HCT116 (cell line): Measurements from ENCODE around the gene GPR32. TPM values are rescaled to one million over a fixed set of nuclear protein-coding genes. Genes with fewer than 3 reads are reported as not detected.
"Not testable (repeated sequence)": the region's sequence is repeated elsewhere in the genome, so short reads cannot be mapped to it uniquely, and the experiment has no call there.

Experiments used
- ATAC-seq: fragments of 200-7000 bp; cut with Tn5 transposase; 2 replicates; pipeline ENCODE4 v1.9.1; 2020; ENCODE audit warnings: mild to moderate bottlenecking, moderate library complexity
- BruUV-seq: library from RNA; stranded (reverse); fragments of 400-500 nt; replicated peaks from 2 replicates; lab custom pipeline; 2021; lab: Mats Ljungman, UMichigan
- CTCF ChIA-PET: fragments of 300-600 bp; sonication (Branson Sonifier 250); formaldehyde crosslinking; loops from one replicate; lab custom pipeline; 2021; ENCODE audit warnings: antibody characterized with exemption; lab: Charles Lee
- POLR2A ChIA-PET: fragments of 300-600, 350-600 bp; sonication (Branson Sonifier 250); formaldehyde crosslinking; loops from one replicate; lab custom pipeline; 2021; ENCODE audit warnings: antibody characterized with exemption; lab: Charles Lee
- RAD21 ChIA-PET, 2 experiments: fragments of 300-600 bp; sonication (Branson Sonifier 250); formaldehyde crosslinking; loops; one replicate each; lab custom pipeline; 2023; ENCODE audit warnings: low total read pairs in 2 of 2; ENCODE audit not compliant: uncharacterized antibody in 2 of 2, unreplicated experiment in 2 of 2, low non-redundant PET in 1 of 2; lab: Charles Lee
- DNase-seq: peaks from one replicate; pipeline ENCODE4 v3.0.0-alpha.2; 2010; ENCODE audit warnings: low read depth, low spot score
- H2AFZ ChIP-seq: fragments of 200-600 bp; shearing (Covaris generic), sonication (generic); 2 replicates; pipeline ENCODE4 v1.6.1; 2017; ENCODE audit warnings: low read depth, mixed run types, mixed read lengths, antibody characterized with exemption, low read length; ENCODE audit not compliant: poor library complexity, severe bottlenecking
- H3K27ac ChIP-seq: 2 replicates; pipeline ENCODE4 v1.5.1; 2012; ENCODE audit warnings: low read depth, low read length
- H3K27me3 ChIP-seq: fragments of 200-600 bp; sonication (generic); 2 replicates; pipeline ENCODE4 v1.6.1; 2016; ENCODE audit warnings: mixed run types, low read length, mixed read lengths; ENCODE audit not compliant: insufficient read depth
- H3K36me3 ChIP-seq, 2 experiments: fragments of 200-500 bp in 1 of 2; fragments of 200-600 bp in 1 of 2; sonication (Bioruptor generic) in 1 of 2; sonication (generic) in 1 of 2; 2 replicates each; pipeline versions ENCODE4 v1.5.1 to v1.6.1; 2014 to 2016; ENCODE audit warnings: low read length in 2 of 2, inconsistent platforms in 1 of 2, mixed read lengths in 1 of 2, mixed run types in 1 of 2; ENCODE audit not compliant: insufficient read depth in 2 of 2, control insufficient read depth in 1 of 2
- H3K4me1 ChIP-seq, 2 experiments: fragments of 200-600 bp in 1 of 2; sonication (generic) in 1 of 2; 2 replicates each; pipeline versions ENCODE4 v1.5.1 to v1.6.1; 2012 to 2017; ENCODE audit warnings: low read length in 2 of 2, inconsistent platforms in 1 of 2, mild to moderate bottlenecking in 1 of 2, mixed read lengths in 1 of 2, mixed run types in 1 of 2, moderate library complexity in 1 of 2; ENCODE audit not compliant: insufficient read depth in 2 of 2, control insufficient read depth in 1 of 2
- H3K4me2 ChIP-seq: fragments of 200-600 bp; sonication (generic); 2 replicates; pipeline ENCODE4 v1.6.1; 2017; ENCODE audit warnings: mixed run types, low read length, mixed read lengths
- H3K4me3 ChIP-seq, 2 experiments: fragments of 200-600 bp in 1 of 2; sonication (generic) in 1 of 2; replicated peaks in 1 of 2; 2 replicates each; pipeline ENCODE4 v1.5.1; 2011 to 2016; ENCODE audit warnings: low read length in 2 of 2, control low read depth in 1 of 2, low read depth in 1 of 2, mild to moderate bottlenecking in 1 of 2, mixed read lengths in 1 of 2, mixed run types in 1 of 2
- H3K79me2 ChIP-seq: fragments of 200-600 bp; sonication (generic); 2 replicates; pipeline ENCODE4 v1.6.1; 2017; ENCODE audit warnings: mild to moderate bottlenecking, mixed run types, low read length, moderate library complexity, mixed read lengths; ENCODE audit not compliant: insufficient read depth
- H3K9ac ChIP-seq: fragments of 200-600 bp; sonication (generic); 2 replicates; pipeline ENCODE4 v1.6.1; 2016; ENCODE audit warnings: low read length, mixed read lengths
- H3K9me2 ChIP-seq: fragments of 200-600 bp; sonication (generic), shearing (Covaris generic); 2 replicates; pipeline ENCODE4 v1.6.1; 2017; ENCODE audit warnings: mixed run types, mild to moderate bottlenecking, moderate library complexity; ENCODE audit not compliant: insufficient read depth
- H3K9me3 ChIP-seq, 2 experiments: fragments of 200-500 bp in 1 of 2; fragments of 200-600 bp in 1 of 2; sonication (Bioruptor generic) in 1 of 2; sonication (generic) in 1 of 2; 2 replicates each; pipeline ENCODE4 v1.6.1; 2014 to 2017; ENCODE audit warnings: low read length in 2 of 2, mixed read lengths in 2 of 2, inconsistent platforms in 1 of 2, low read depth in 1 of 2, mild to moderate bottlenecking in 1 of 2, mixed run types in 1 of 2, moderate library complexity in 1 of 2; ENCODE audit not compliant: control insufficient read depth in 1 of 2, insufficient read depth in 1 of 2
- H4K20me1 ChIP-seq: fragments of 200-600 bp; sonication (generic), shearing (Covaris generic); 2 replicates; pipeline ENCODE4 v1.6.1; 2017; ENCODE audit warnings: mixed run types, mild to moderate bottlenecking, moderate library complexity; ENCODE audit not compliant: insufficient read depth
- CEBPB ChIP-seq: IDR thresholded peaks from 2 replicates; pipeline ENCODE4 v1.6.1; 2012; ENCODE audit warnings: low read depth
- ELF1 ChIP-seq: IDR thresholded peaks from 2 replicates; pipeline ENCODE4 v1.6.1; 2012; ENCODE audit warnings: low read depth, borderline replicate concordance
- EZH2 ChIP-seq: fragments of 200-600 bp; sonication (generic); IDR thresholded peaks from 2 replicates; pipeline ENCODE4 v1.6.1; 2017; ENCODE audit warnings: antibody characterized with exemption, mixed run types
- POLR2AphosphoS5 ChIP-seq: IDR thresholded peaks from 2 replicates; pipeline ENCODE4 v1.6.1; 2011; ENCODE audit warnings: mild to moderate bottlenecking, low read depth, low read length, moderate library complexity
- RAD21 ChIP-seq: IDR thresholded peaks from 2 replicates; pipeline ENCODE4 v1.6.1; 2012; ENCODE audit warnings: low read depth, mild to moderate bottlenecking
- SIN3A ChIP-seq: IDR thresholded peaks from 2 replicates; pipeline ENCODE4 v1.6.1; 2012; ENCODE audit warnings: low read depth
- SP1 ChIP-seq: IDR thresholded peaks from 2 replicates; pipeline ENCODE4 v1.6.1; 2012; ENCODE audit warnings: low read depth
- TCF7L2 ChIP-seq: IDR thresholded peaks from 2 replicates; pipeline ENCODE4 v1.7.0; 2011; ENCODE audit warnings: borderline replicate concordance, inconsistent platforms; ENCODE audit not compliant: insufficient read depth, insufficient read length; ENCODE audit errors: extremely low read depth
- YY1 ChIP-seq: IDR thresholded peaks from 2 replicates; pipeline ENCODE4 v1.6.1; 2011; ENCODE audit warnings: low read length, low read depth, moderate library complexity, mild to moderate bottlenecking; ENCODE audit not compliant: insufficient replicate concordance; ENCODE audit errors: extremely low read depth
- ZBTB33 ChIP-seq: IDR thresholded peaks from 2 replicates; pipeline ENCODE4 v1.6.1; 2011; ENCODE audit warnings: mild to moderate bottlenecking, low read length, moderate library complexity; ENCODE audit not compliant: insufficient replicate concordance; ENCODE audit errors: extremely low read depth
- intact Hi-C: fragments of 100-400 bp; cut with micrococcal nuclease; formaldehyde crosslinking; loops from 2 replicates; pipeline ENCODE4 v1.10.0; 2022
- total RNA-seq: library from RNA; stranded (reverse); gene quantifications from one replicate; pipeline ENCODE4 v1.2.1, GENCODE V29; 2021; ENCODE audit not compliant: unreplicated experiment
- TF ChIP-seq, protein P1 (sequence below): IDR thresholded peaks from 2 replicates; pipeline ENCODE4 v1.6.1; 2012
- TF ChIP-seq, protein P2 (sequence below): IDR thresholded peaks from 2 replicates; pipeline ENCODE4 v1.6.1; 2012; ENCODE audit warnings: low read depth

GPR32 gene
- total RNA-seq, 1 experiment from 2014 or later = not detected

GRCh38 chr19:50759076-50759475 lies 11.2 kb upstream of the GPR32 start:
- H3K79me2 ChIP-seq, H3K4me3 ChIP-seq, DNase-seq, H3K27me3 ChIP-seq, RAD21 ChIA-PET, H2AFZ ChIP-seq, H4K20me1 ChIP-seq, POLR2A ChIA-PET, intact Hi-C loops, H3K9me3 ChIP-seq, BruUV-seq, H3K9ac ChIP-seq, H3K27ac ChIP-seq, H3K4me2 ChIP-seq, ATAC-seq, H3K9me2 ChIP-seq, H3K36me3 ChIP-seq: not testable (repeated sequence)
- H3K4me1 ChIP-seq = peaks cover 0 to 11% of the 10 kb centered on the region in 2 experiments; a peak in 1 of 4 replicates
- CTCF ChIA-PET = interaction anchor here (1.4 kb wide), 1 partner anchor 34 kb away, joined by 6 read pairs; no protein-coding TSS in a partner anchor

- Histone ChIP-seq H2AFZ (peak overlapping the region; percentile 62), H3K4me2 (no peak overlapping the region), H3K79me2 (no peaks in the 10 kb centered on the region), H3K36me3 (no peaks in the 10 kb centered on the region), H3K27me3 (no peaks in the 10 kb centered on the region), H3K4me3 (no peak overlapping the region), H3K9ac (no peak overlapping the region), H3K4me1 (peaks cover 0 to 11% of the 10 kb centered on the region in 2 experiments; a peak in 1 of 4 replicates), H3K9me3 (no peaks in the 10 kb centered on the region), H3K9me2 (no peaks in the 10 kb centered on the region), H4K20me1 (no peaks in the 10 kb centered on the region), H3K27ac (no peak overlapping the region)
- ChIA-PET RAD21 (no interaction called here), CTCF (interaction anchor here (1.4 kb wide), 1 partner anchor 35 kb away, joined by 6 read pairs; no protein-coding TSS in a partner anchor), POLR2A (no interaction called here)
- TF ChIP-seq YY1 (peak; percentile 90), CEBPB (no peak), SIN3A (no peak), EZH2 (no peak), SP1 (peak; percentile 86), POLR2AphosphoS5 (no peak), TCF7L2 (no peak), RAD21 (no peak), ELF1 (no peak; the same call in 1 of the 2 replicates), ZBTB33 (no peak)
- TF ChIP-seq, protein P1, sequence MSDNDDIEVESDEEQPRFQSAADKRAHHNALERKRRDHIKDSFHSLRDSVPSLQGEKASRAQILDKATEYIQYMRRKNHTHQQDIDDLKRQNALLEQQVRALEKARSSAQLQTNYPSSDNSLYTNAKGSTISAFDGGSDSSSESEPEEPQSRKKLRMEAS = peak; percentile 43; the same call in 1 of the 2 replicates
- TF ChIP-seq, protein P2, sequence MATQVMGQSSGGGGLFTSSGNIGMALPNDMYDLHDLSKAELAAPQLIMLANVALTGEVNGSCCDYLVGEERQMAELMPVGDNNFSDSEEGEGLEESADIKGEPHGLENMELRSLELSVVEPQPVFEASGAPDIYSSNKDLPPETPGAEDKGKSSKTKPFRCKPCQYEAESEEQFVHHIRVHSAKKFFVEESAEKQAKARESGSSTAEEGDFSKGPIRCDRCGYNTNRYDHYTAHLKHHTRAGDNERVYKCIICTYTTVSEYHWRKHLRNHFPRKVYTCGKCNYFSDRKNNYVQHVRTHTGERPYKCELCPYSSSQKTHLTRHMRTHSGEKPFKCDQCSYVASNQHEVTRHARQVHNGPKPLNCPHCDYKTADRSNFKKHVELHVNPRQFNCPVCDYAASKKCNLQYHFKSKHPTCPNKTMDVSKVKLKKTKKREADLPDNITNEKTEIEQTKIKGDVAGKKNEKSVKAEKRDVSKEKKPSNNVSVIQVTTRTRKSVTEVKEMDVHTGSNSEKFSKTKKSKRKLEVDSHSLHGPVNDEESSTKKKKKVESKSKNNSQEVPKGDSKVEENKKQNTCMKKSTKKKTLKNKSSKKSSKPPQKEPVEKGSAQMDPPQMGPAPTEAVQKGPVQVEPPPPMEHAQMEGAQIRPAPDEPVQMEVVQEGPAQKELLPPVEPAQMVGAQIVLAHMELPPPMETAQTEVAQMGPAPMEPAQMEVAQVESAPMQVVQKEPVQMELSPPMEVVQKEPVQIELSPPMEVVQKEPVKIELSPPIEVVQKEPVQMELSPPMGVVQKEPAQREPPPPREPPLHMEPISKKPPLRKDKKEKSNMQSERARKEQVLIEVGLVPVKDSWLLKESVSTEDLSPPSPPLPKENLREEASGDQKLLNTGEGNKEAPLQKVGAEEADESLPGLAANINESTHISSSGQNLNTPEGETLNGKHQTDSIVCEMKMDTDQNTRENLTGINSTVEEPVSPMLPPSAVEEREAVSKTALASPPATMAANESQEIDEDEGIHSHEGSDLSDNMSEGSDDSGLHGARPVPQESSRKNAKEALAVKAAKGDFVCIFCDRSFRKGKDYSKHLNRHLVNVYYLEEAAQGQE = no peak
- DNase-seq = peak; percentile 69
- BruUV-seq = no TSS peak
- intact Hi-C loops = no loop called here
- ATAC-seq = peak; percentile 77
Observed at GRCh38 chr19:50759886-50760285, 10.4 kb upstream of the GPR32 start.
